ENCODE measurements around the gene EREG. TPM values are rescaled to one million over a fixed set of nuclear protein-coding genes. Genes with fewer than 3 reads are reported as not detected.

The EREG gene
- total RNA-seq, 1 experiment from 2014 or later = 498 TPM

GRCh38 chr4:74391890-74392475 is 27.0 kb downstream of the EREG start:
- Histone ChIP-seq H3K9ac (ENCODE audit: low read length) (no peak overlapping the region), H3K9me3 (ENCODE audit: control insufficient read depth in 1 of 2, insufficient read depth in 1 of 2, low read depth in 1 of 2, low read length in 2 of 2) (no peaks in the 10 kb centered on the region), H3K36me3 (ENCODE audit: control insufficient read depth in 1 of 2, insufficient read depth in 2 of 2, low read length in 2 of 2) (peaks cover 6 to 8% of the 10 kb centered on the region in 2 experiments), H3K27me3 (ENCODE audit: insufficient read depth, low read length) (no peaks in the 10 kb centered on the region), H2AFZ (ENCODE audit: low read depth, low read length, poor library complexity, severe bottlenecking) (no peak overlapping the region), H3K27ac (ENCODE audit: low read depth, low read length) (peak overlapping the region; percentile 49), H4K20me1 (ENCODE audit: insufficient read depth) (no peaks in the 10 kb centered on the region), H3K4me3 (replicated peaks in 1 of 2; ENCODE audit: low read depth in 1 of 2, low read length in 2 of 2) (no peak overlapping the region), H3K79me2 (ENCODE audit: insufficient read depth, low read length) (no peaks in the 10 kb centered on the region), H3K4me1 (ENCODE audit: control insufficient read depth in 1 of 2, insufficient read depth in 2 of 2, low read length in 2 of 2) (peaks cover 30 to 55% of the 10 kb centered on the region in 2 experiments), H3K4me2 (ENCODE audit: low read length) (no peak overlapping the region), H3K9me2 (ENCODE audit: insufficient read depth) (no peaks in the 10 kb centered on the region)
- intact Hi-C loops (cut with micrococcal nuclease) = loop anchor here (1.0 to 5.0 kb wide), 4 partner anchors 55 to 280 kb away; partner anchors contain the start of gene AREG
- ChIA-PET RAD21 (ENCODE audit: low non-redundant PET in 1 of 2, low total read pairs in 2 of 2, uncharacterized antibody in 2 of 2, unreplicated experiment in 2 of 2) (no interaction called here), CTCF (no interaction called here), POLR2A (interaction anchor here (0.7 to 1.6 kb wide), 4 partner anchors 9 to 64 kb away, joined by 3 to 7 read pairs (median 5); partner anchors contain the start of gene AREG)
- DNase-seq (ENCODE audit: low read depth, low spot score) (no peak), ATAC-seq (no peak)
- TF ChIP-seq SRF (IDR thresholded peaks at IDR 0.05; ENCODE audit: low read depth) (peak; percentile 11; the same call in 1 of the 2 replicates), CBX3 (IDR thresholded peaks at IDR 0.05; ENCODE audit: low read depth) (no peak), POLR2AphosphoS5 (IDR thresholded peaks at IDR 0.05; ENCODE audit: low read depth, low read length) (no peak), SP1 (IDR thresholded peaks at IDR 0.05; ENCODE audit: low read depth) (0 out of 2 replicates have a peak, but pooled peaks have one; percentile 9), ZFX (IDR thresholded peaks at IDR 0.05) (no peak; the same call in 1 of the 2 replicates)
- no TSS peak for BruUV-seq (replicated peaks)

GRCh38 chr4:74394476-74395136 is 29.7 kb downstream of the EREG start:
- Histone ChIP-seq H3K79me2 (ENCODE audit: insufficient read depth, low read length) (no peaks in the 10 kb centered on the region), H3K27ac (ENCODE audit: low read depth, low read length) (peak overlapping the region; percentile 86), H3K4me1 (ENCODE audit: control insufficient read depth in 1 of 2, insufficient read depth in 2 of 2, low read length in 2 of 2) (peaks cover 30 to 66% of the 10 kb centered on the region in 2 experiments), H2AFZ (ENCODE audit: low read depth, low read length, poor library complexity, severe bottlenecking) (peak overlapping the region; percentile 25), H3K36me3 (ENCODE audit: control insufficient read depth in 1 of 2, insufficient read depth in 2 of 2, low read length in 2 of 2) (no peaks in the 10 kb centered on the region), H3K4me2 (ENCODE audit: low read length) (peak overlapping the region; percentile 62), H3K9me2 (ENCODE audit: insufficient read depth) (no peaks in the 10 kb centered on the region; the same call in 1 of the 2 replicates), H4K20me1 (ENCODE audit: insufficient read depth) (no peaks in the 10 kb centered on the region), H3K9me3 (ENCODE audit: control insufficient read depth in 1 of 2, insufficient read depth in 1 of 2, low read depth in 1 of 2, low read length in 2 of 2) (no peaks in the 10 kb centered on the region), H3K4me3 (replicated peaks in 1 of 2; ENCODE audit: low read depth in 1 of 2, low read length in 2 of 2) (peak overlapping the region in 1 of 2 experiments; percentile 8; a peak in 2 of 4 replicates), H3K27me3 (ENCODE audit: insufficient read depth, low read length) (no peaks in the 10 kb centered on the region), H3K9ac (ENCODE audit: low read length) (peak overlapping the region; percentile 28)
- peak; percentile 72 for ATAC-seq
- intact Hi-C loops (cut with micrococcal nuclease) = loop anchor here (5.0 kb wide), 3 partner anchors 53 to 278 kb away; partner anchors contain the start of gene AREG
- ChIA-PET POLR2A (interaction anchor here (0.8 to 2.0 kb wide), 2 partner anchors 50 to 55 kb away, joined by 3 to 11 read pairs; partner anchors contain the start of gene AREG), RAD21 (ENCODE audit: low non-redundant PET in 1 of 2, low total read pairs in 2 of 2, uncharacterized antibody in 2 of 2, unreplicated experiment in 2 of 2) (no interaction called here), CTCF (no interaction called here)
- DNase-seq (ENCODE audit: low read depth, low spot score) = peak; percentile 82
- TSS peak; percentile 95 for BruUV-seq (replicated peaks)
- TF ChIP-seq POLR2AphosphoS5 (IDR thresholded peaks at IDR 0.05; ENCODE audit: low read depth, low read length) (peak; percentile 75), SRF (IDR thresholded peaks at IDR 0.05; ENCODE audit: low read depth) (peak; percentile 48), EZH2 (IDR thresholded peaks at IDR 0.05) (no peak), MAX (IDR thresholded peaks at IDR 0.05) (peak; percentile 47; the same call in 1 of the 2 replicates), SIN3A (IDR thresholded peaks at IDR 0.05; ENCODE audit: low read depth) (peak; percentile 59; the same call in 1 of the 2 replicates), ELF1 (IDR thresholded peaks at IDR 0.05; ENCODE audit: borderline replicate concordance, low read depth) (peak; percentile 29; the same call in 1 of the 2 replicates), JUND (IDR thresholded peaks at IDR 0.05) (peak; percentile 83), SP1 (IDR thresholded peaks at IDR 0.05; ENCODE audit: low read depth) (peak; percentile 86), ZBTB33 (IDR thresholded peaks at IDR 0.05; ENCODE audit: extremely low read depth, insufficient replicate concordance, low read length) (no peak), FOSL1 (IDR thresholded peaks at IDR 0.05; ENCODE audit: low read depth) (peak; percentile 66)
- TF ChIP-seq, protein P1, sequence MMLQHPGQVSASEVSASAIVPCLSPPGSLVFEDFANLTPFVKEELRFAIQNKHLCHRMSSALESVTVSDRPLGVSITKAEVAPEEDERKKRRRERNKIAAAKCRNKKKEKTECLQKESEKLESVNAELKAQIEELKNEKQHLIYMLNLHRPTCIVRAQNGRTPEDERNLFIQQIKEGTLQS (IDR thresholded peaks at IDR 0.05) = no peak
- TF ChIP-seq, protein P2, sequence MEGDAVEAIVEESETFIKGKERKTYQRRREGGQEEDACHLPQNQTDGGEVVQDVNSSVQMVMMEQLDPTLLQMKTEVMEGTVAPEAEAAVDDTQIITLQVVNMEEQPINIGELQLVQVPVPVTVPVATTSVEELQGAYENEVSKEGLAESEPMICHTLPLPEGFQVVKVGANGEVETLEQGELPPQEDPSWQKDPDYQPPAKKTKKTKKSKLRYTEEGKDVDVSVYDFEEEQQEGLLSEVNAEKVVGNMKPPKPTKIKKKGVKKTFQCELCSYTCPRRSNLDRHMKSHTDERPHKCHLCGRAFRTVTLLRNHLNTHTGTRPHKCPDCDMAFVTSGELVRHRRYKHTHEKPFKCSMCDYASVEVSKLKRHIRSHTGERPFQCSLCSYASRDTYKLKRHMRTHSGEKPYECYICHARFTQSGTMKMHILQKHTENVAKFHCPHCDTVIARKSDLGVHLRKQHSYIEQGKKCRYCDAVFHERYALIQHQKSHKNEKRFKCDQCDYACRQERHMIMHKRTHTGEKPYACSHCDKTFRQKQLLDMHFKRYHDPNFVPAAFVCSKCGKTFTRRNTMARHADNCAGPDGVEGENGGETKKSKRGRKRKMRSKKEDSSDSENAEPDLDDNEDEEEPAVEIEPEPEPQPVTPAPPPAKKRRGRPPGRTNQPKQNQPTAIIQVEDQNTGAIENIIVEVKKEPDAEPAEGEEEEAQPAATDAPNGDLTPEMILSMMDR (IDR thresholded peaks at IDR 0.05 in 2 of 3, conservative IDR thresholded peaks at IDR 0.05 in 1 of 3; ENCODE audit: borderline replicate concordance in 1 of 3, insufficient read depth in 1 of 3, low read depth in 2 of 3, low read length in 2 of 3) = no peak

Data from HCT116 (cell line).